ENCODE measurements around the gene CCDC14.
"Not testable (repeated sequence)": the region's sequence is repeated elsewhere in the genome, so short reads cannot be mapped to it uniquely, and the experiment has no call there.

CCDC14 gene

GRCh38 chr3:123907720-123908119 lies 53.3 kb downstream of the CCDC14 start:
- no peak for DNase-seq (ENCODE audit: low spot score)

- no peak for DNase-seq (ENCODE audit: low spot score)
Measured at GRCh38 chr3:123899300-123899865, 61.6 kb downstream of the CCDC14 start.

- DNase-seq (ENCODE audit: low spot score) = no peak
Measured at GRCh38 chr3:123893012-123893411, 68.0 kb downstream of the CCDC14 start.

GRCh38 chr3:123892195-123892594 lies 68.8 kb downstream of the CCDC14 start:
- DNase-seq (ENCODE audit: low spot score) = no peak

- DNase-seq (ENCODE audit: low spot score) = not testable (repeated sequence)
Measured at GRCh38 chr3:123890991-123891390, 70.0 kb downstream of the CCDC14 start.

GRCh38 chr3:123890162-123890561 lies 70.9 kb downstream of the CCDC14 start:
- not testable (repeated sequence) for DNase-seq (ENCODE audit: low spot score)

- no peak for DNase-seq (ENCODE audit: low spot score)
Measured at GRCh38 chr3:123884993-123885392, 76.0 kb downstream of the CCDC14 start.

- DNase-seq (ENCODE audit: low spot score) = peak; percentile 78
Measured at GRCh38 chr3:123884203-123884831, 76.7 kb downstream of the CCDC14 start, which contains the start of gene MYLK. Gene MYLK (minus strand): TSS chr3:123884332. CDS start chr3:123793841, 90,491 bp downstream.

- no peak for DNase-seq (ENCODE audit: low spot score)
Measured at GRCh38 chr3:123883701-123884202, 77.3 kb downstream of the CCDC14 start.

- no peak for DNase-seq (ENCODE audit: low spot score)
Measured at GRCh38 chr3:123883111-123883510, 77.9 kb downstream of the CCDC14 start.

- no peak for DNase-seq (ENCODE audit: low spot score)
Measured at GRCh38 chr3:123881771-123882170, 79.3 kb downstream of the CCDC14 start.

GRCh38 chr3:123880998-123881561 lies 79.9 kb downstream of the CCDC14 start:
- no peak for DNase-seq (ENCODE audit: low spot score)

- no peak for DNase-seq (ENCODE audit: low spot score)
Measured at GRCh38 chr3:123878807-123879206, 82.2 kb downstream of the CCDC14 start.

GRCh38 chr3:123877965-123878364 lies 83.1 kb downstream of the CCDC14 start:
- DNase-seq (ENCODE audit: low spot score) = no peak

- no peak for DNase-seq (ENCODE audit: low spot score)
Measured at GRCh38 chr3:123877466-123877865, 83.6 kb downstream of the CCDC14 start.

- no peak for DNase-seq (ENCODE audit: low spot score)
Measured at GRCh38 chr3:123876858-123877257, 84.2 kb downstream of the CCDC14 start.

- DNase-seq (ENCODE audit: low spot score) = no peak
Measured at GRCh38 chr3:123872621-123873020, 88.4 kb downstream of the CCDC14 start.

- no peak for DNase-seq (ENCODE audit: low spot score)
Measured at GRCh38 chr3:123871946-123872345, 89.1 kb downstream of the CCDC14 start.

- DNase-seq (ENCODE audit: low spot score) = no peak
Measured at GRCh38 chr3:123870033-123870432, 91.0 kb downstream of the CCDC14 start.

GRCh38 chr3:123869165-123869564 lies 91.9 kb downstream of the CCDC14 start:
- no peak for DNase-seq (ENCODE audit: low spot score)

GRCh38 chr3:123864706-123865105 lies 96.3 kb downstream of the CCDC14 start:
- no peak for DNase-seq (ENCODE audit: low spot score)

Data from germinal center (tissue), 1 donor.